ENCODE data around the gene BHLHA15.

- TF ChIP-seq CTCF (conservative IDR thresholded peaks at IDR 0.05 in 1 of 2, IDR thresholded peaks at IDR 0.05 in 1 of 2; ENCODE audit: low read depth in 1 of 2, low read length in 2 of 2), result no peak
- no peak for TF ChIP-seq EZH2 (IDR thresholded peaks at IDR 0.05; ENCODE audit: low read length, missing control alignments)
Measured at GRCh38 chr7:98196706-98197605, 14.3 kb upstream of the BHLHA15 start.
